ENCODE measurements around the gene FSTL5. TPM values are rescaled to one million over a fixed set of nuclear protein-coding genes. Genes with fewer than 3 reads are reported as not detected.
A peak's percentile ranks its signal among the peaks of the same experiment; 100 is the strongest.
"Not testable (repeated sequence)": the region's sequence is repeated elsewhere in the genome, so short reads cannot be mapped to it uniquely, and the experiment has no call there.

Gene FSTL5
- total RNA-seq = 1 to 10 TPM in 1 of 2 donors, under 1 TPM in 1; 0.24 to 1.1 TPM
- polyA plus RNA-seq (2013, experiment 1 of 2) = 1.2 TPM
- 1.2 TPM for polyA plus RNA-seq (2013, experiment 2 of 2)
- long read RNA-seq, experiment 1 = 0 reads
- long read RNA-seq, experiment 2 = 0 reads
- long read RNA-seq, experiment 3, partial matches to known transcripts = 0 of 1 reads
- long read RNA-seq, experiment 3, other reads (novel, unspliced or antisense) = 1 of 1 reads
- long read RNA-seq, experiment 4 = 0 reads

- peaks cover 5% of the 10 kb centered on the region for H3K4me1 ChIP-seq (ENCODE audit: control insufficient read depth, insufficient read depth, low read length)
- no peaks in the 10 kb centered on the region for H3K36me3 ChIP-seq (ENCODE audit: control insufficient read depth, insufficient read depth, low read length)
- TF ChIP-seq CTCF (conservative IDR thresholded peaks at IDR 0.05) = no peak
- H3K4me1 Mint-ChIP-seq = peaks cover 9% of the 10 kb centered on the region
- peak within 1 kb of the TSS; percentile 96 for H3K27ac Mint-ChIP-seq
- DNase-seq = peak; percentile 99
- peak within 1 kb of the TSS; percentile 93 for H3K4me3 Mint-ChIP-seq
- 2 to 4% methylated on average over 12 to 37 of the region's 39 CpGs for WGBS, 2 experiments (ENCODE audit: insufficient coverage in 1 of 2, insufficient read length in 1 of 2)
- H3K27ac ChIP-seq (ENCODE audit: low read depth, low read length) = peak within 1 kb of the TSS; percentile 26
- H3K4me3 ChIP-seq (ENCODE audit: low read length) = peak within 1 kb of the TSS; percentile 94
- H3K9me3 Mint-ChIP-seq = no peaks in the 10 kb centered on the region
- H3K36me3 Mint-ChIP-seq (ENCODE audit: low read depth) = no peaks in the 10 kb centered on the region
- H3K27me3 ChIP-seq (ENCODE audit: control insufficient read depth, insufficient read depth, low read length, poor library complexity, severe bottlenecking) = peaks cover 5% of the 10 kb centered on the region
- no peaks in the 10 kb centered on the region for H3K9me3 ChIP-seq (ENCODE audit: control insufficient read depth, low read length)
- H3K27me3 Mint-ChIP-seq (ENCODE audit: insufficient read depth) = peaks cover 3% of the 10 kb centered on the region
- peak within 1 kb of the TSS; percentile 66 for H3K9ac ChIP-seq (ENCODE audit: extremely low read depth, low read length, poor library complexity, severe bottlenecking)
These were observed at the start of gene FSTL5 for GRCh38 chr4:162163892-162164759. Gene FSTL5 (minus strand): TSS chr4:162164000. CDS start chr4:162111396, 52,604 bp downstream.

GRCh38 chr4:162209706-162210105 is 45.9 kb upstream of the FSTL5 start:
- H3K4me1 Mint-ChIP-seq = no peaks in the 10 kb centered on the region
- WGBS, 2 experiments (ENCODE audit: insufficient coverage in 1 of 2, insufficient read length in 1 of 2) = 80 to 90% methylated on average over 1 to 2 of the region's 2 CpGs
- H3K4me3 Mint-ChIP-seq = no peak overlapping the region
- Histone ChIP-seq H3K27ac (ENCODE audit: low read depth, low read length) (no peak overlapping the region), H3K9ac (ENCODE audit: extremely low read depth, low read length, poor library complexity, severe bottlenecking) (no peak overlapping the region), H3K9me3 (ENCODE audit: control insufficient read depth, low read length) (peaks cover 5% of the 10 kb centered on the region), H3K36me3 (ENCODE audit: control insufficient read depth, insufficient read depth, low read length) (no peaks in the 10 kb centered on the region), H3K27me3 (ENCODE audit: control insufficient read depth, insufficient read depth, low read length, poor library complexity, severe bottlenecking) (no peaks in the 10 kb centered on the region), H3K4me3 (ENCODE audit: low read length) (no peak overlapping the region), H3K4me1 (ENCODE audit: control insufficient read depth, insufficient read depth, low read length) (no peaks in the 10 kb centered on the region)
- DNase-seq = no peak
- H3K9me3 Mint-ChIP-seq = peaks cover 5% of the 10 kb centered on the region
- H3K36me3 Mint-ChIP-seq (ENCODE audit: low read depth) = no peaks in the 10 kb centered on the region
- TF ChIP-seq CTCF (conservative IDR thresholded peaks at IDR 0.05) = no peak
- no peak overlapping the region for H3K27ac Mint-ChIP-seq
- no peaks in the 10 kb centered on the region for H3K27me3 Mint-ChIP-seq (ENCODE audit: insufficient read depth)

- H3K36me3 ChIP-seq (ENCODE audit: control insufficient read depth, insufficient read depth, low read length); H3K9me3 Mint-ChIP-seq; H3K27ac Mint-ChIP-seq; H3K4me1 ChIP-seq (ENCODE audit: control insufficient read depth, insufficient read depth, low read length); H3K4me3 Mint-ChIP-seq; H3K27me3 Mint-ChIP-seq (ENCODE audit: insufficient read depth); H3K4me3 ChIP-seq (ENCODE audit: low read length); H3K4me1 Mint-ChIP-seq; DNase-seq; H3K27me3 ChIP-seq (ENCODE audit: control insufficient read depth, insufficient read depth, low read length, poor library complexity, severe bottlenecking); H3K27ac ChIP-seq (ENCODE audit: low read depth, low read length); H3K36me3 Mint-ChIP-seq (ENCODE audit: low read depth); H3K9me3 ChIP-seq (ENCODE audit: control insufficient read depth, low read length); H3K9ac ChIP-seq (ENCODE audit: extremely low read depth, low read length, poor library complexity, severe bottlenecking): not testable (repeated sequence)
- WGBS, 2 experiments (ENCODE audit: insufficient coverage in 1 of 2, insufficient read length in 1 of 2) = 93 to 97% methylated on average over 8 to 32 of the region's 32 CpGs
These were observed 39.7 kb upstream of the FSTL5 start for GRCh38 chr4:162203478-162203877.

All from endodermal cell (in vitro differentiated cells).